Neutrophil (primary cell): ENCODE results near the gene LENG8.

Experiments used
- H3K27ac ChIP-seq: fragments of 200-600 bp; sonication (generic); 2 replicates; pipeline ENCODE4 v1.5.1; 2016; ENCODE audit warnings: mild to moderate bottlenecking, moderate library complexity
- H3K27me3 ChIP-seq: fragments of 200-600 bp; sonication (generic); 2 replicates; pipeline ENCODE4 v1.6.0; 2016; ENCODE audit warnings: mild to moderate bottlenecking
- H3K36me3 ChIP-seq: fragments of 200-600 bp; sonication (generic); 2 replicates; pipeline ENCODE4 v1.5.1; 2017
- H3K4me1 ChIP-seq, 2 experiments: fragments of 200-600 bp in 1 of 2; sonication (generic) in 1 of 2; 1 replicate in 1 of 2; 2 replicates in 1 of 2; pipeline versions ENCODE4 v1.5.1 to v1.6.1; 2013 to 2016; ENCODE audit warnings: low read depth in 1 of 2, low read length in 1 of 2, mild to moderate bottlenecking in 1 of 2, moderate library complexity in 1 of 2; ENCODE audit not compliant: control insufficient read depth in 1 of 2, insufficient read depth in 1 of 2
- H3K4me3 ChIP-seq, 2 experiments: fragments of 200-600 bp in 1 of 2; sonication (generic) in 1 of 2; 1 replicate in 1 of 2; 2 replicates in 1 of 2; pipeline ENCODE4 v1.5.1; 2013 to 2016; ENCODE audit warnings: low read depth in 1 of 2, low read length in 1 of 2, mild to moderate bottlenecking in 1 of 2, moderate library complexity in 1 of 2
- H3K9me3 ChIP-seq: fragments of 200-600 bp; sonication (generic); 2 replicates; pipeline ENCODE4 v1.5.1; 2016
- CTCF ChIP-seq: fragments of 200-600 bp; sonication (generic); IDR thresholded peaks from 2 replicates; pipeline ENCODE4 v1.5.1; 2016; ENCODE audit warnings: antibody characterized with exemption

LENG8 gene

GRCh38 chr19:54457773-54458647 is 9.0 kb downstream of the LENG8 start:
- Histone ChIP-seq H3K27ac (no peak overlapping the region), H3K4me3 (no peak overlapping the region), H3K27me3 (peaks cover 3% of the 10 kb centered on the region), H3K9me3 (no peaks in the 10 kb centered on the region), H3K4me1 (peaks cover 10 to 12% of the 10 kb centered on the region in 2 experiments), H3K36me3 (peaks cover 96% of the 10 kb centered on the region)
- no peak for TF ChIP-seq CTCF

GRCh38 chr19:54458648-54459281 is 9.8 kb downstream of the LENG8 start:
- Histone ChIP-seq H3K36me3 (peaks cover 88% of the 10 kb centered on the region), H3K4me3 (no peak overlapping the region), H3K27me3 (peaks cover 11% of the 10 kb centered on the region), H3K4me1 (peaks cover 17 to 20% of the 10 kb centered on the region in 2 experiments), H3K9me3 (no peaks in the 10 kb centered on the region), H3K27ac (no peak overlapping the region)
- TF ChIP-seq CTCF = no peak

- Histone ChIP-seq H3K9me3 (no peaks in the 10 kb centered on the region), H3K27me3 (peaks cover 19% of the 10 kb centered on the region), H3K4me1 (peaks cover 25 to 27% of the 10 kb centered on the region in 2 experiments), H3K36me3 (peaks cover 80% of the 10 kb centered on the region), H3K27ac (no peak overlapping the region), H3K4me3 (no peak overlapping the region)
- TF ChIP-seq CTCF = no peak
Measured at GRCh38 chr19:54459282-54460229, 10.6 kb downstream of the LENG8 start.

GRCh38 chr19:54460230-54461005 is 11.4 kb downstream of the LENG8 start:
- H3K27ac ChIP-seq = no peak overlapping the region
- H3K4me3 ChIP-seq = no peak overlapping the region
- H3K9me3 ChIP-seq = no peaks in the 10 kb centered on the region
- H3K4me1 ChIP-seq = peaks cover 28 to 32% of the 10 kb centered on the region in 2 experiments
- no peak for TF ChIP-seq CTCF
- H3K27me3 ChIP-seq = peaks cover 28% of the 10 kb centered on the region
- H3K36me3 ChIP-seq = peaks cover 72% of the 10 kb centered on the region

- no peak for TF ChIP-seq CTCF
- H3K9me3 ChIP-seq = no peaks in the 10 kb centered on the region
- H3K27ac ChIP-seq = no peak overlapping the region
- no peak overlapping the region for H3K4me3 ChIP-seq
- peaks cover 64% of the 10 kb centered on the region for H3K36me3 ChIP-seq
- peaks cover 35% of the 10 kb centered on the region for H3K27me3 ChIP-seq
- H3K4me1 ChIP-seq = peaks cover 28 to 32% of the 10 kb centered on the region in 2 experiments
Measured at GRCh38 chr19:54461210-54461609, 12.2 kb downstream of the LENG8 start.
